Hematopoietic multipotent progenitor cell treated with erythropoietin and hydrocortisone succinate and interleukin-3 and kit ligand, for 8 days (in vitro differentiated cells): ENCODE data around the gene KIF2C.

ENCODE experiments used
- DNase-seq: peaks from one replicate; pipeline ENCODE4 v3.0.0-alpha.2; 2015

Gene KIF2C

DNA sequence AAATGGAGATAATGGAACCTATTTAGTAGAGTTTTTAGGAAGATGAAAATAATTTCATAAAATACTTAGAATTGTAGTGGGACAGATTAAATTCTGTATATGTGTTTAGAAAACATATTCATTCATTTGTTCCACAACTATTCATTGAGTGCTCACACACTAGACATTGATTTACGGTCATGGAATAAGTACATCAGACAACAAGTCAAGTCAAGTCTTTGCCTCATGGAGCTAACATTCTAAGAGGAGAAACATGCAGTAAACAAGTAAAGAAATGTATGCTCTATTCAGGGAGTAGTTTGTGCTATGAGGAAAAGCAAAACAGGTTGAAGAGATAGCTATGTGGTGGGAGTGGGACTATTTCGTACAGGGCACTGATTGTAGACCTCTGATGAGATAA, 77.7 kb downstream of the KIF2C start:
- DNase-seq = no peak
